HG03354 (cell line): Measurements from ENCODE around the gene RAB3GAP2.
"Not testable (repeated sequence)": the region's sequence is repeated elsewhere in the genome, so short reads cannot be mapped to it uniquely, and the experiment has no call there.

Source experiments
- ATAC-seq: cut with Tn5 transposase; IDR thresholded peaks from one replicate; pipeline ENCODE4 v1.9.1; 2021; ENCODE audit warnings: mild to moderate bottlenecking; ENCODE audit not compliant: unreplicated experiment, poor library complexity, severe bottlenecking

RAB3GAP2 gene

GRCh38 chr1:220110473-220110872 is 161.8 kb downstream of the RAB3GAP2 start:
- ATAC-seq: not testable (repeated sequence)

GRCh38 chr1:220099826-220100225 is 172.4 kb downstream of the RAB3GAP2 start:
- ATAC-seq: no peak
